ACC112 (cell line): ENCODE results near the gene SPNS1.
A peak's percentile ranks its signal among the peaks of the same experiment; 100 is the strongest.

Source experiments
- H2AFZ ChIP-seq: fragments of 200-600 bp; sonication (generic); one replicate; pipeline ENCODE4 v1.6.0; 2017; ENCODE audit warnings: antibody characterized with exemption, low read length; ENCODE audit not compliant: unreplicated experiment
- H3K27ac ChIP-seq: fragments of 200-600 bp; sonication (generic); 2 replicates; pipeline ENCODE4 v1.5.1; 2014; ENCODE audit warnings: low read depth, mild to moderate bottlenecking, antibody characterized with exemption, low read length, moderate library complexity
- H3K27me3 ChIP-seq: fragments of 200-600 bp; sonication (generic); 2 replicates; pipeline ENCODE4 v1.6.1; 2014; ENCODE audit warnings: mild to moderate bottlenecking, antibody characterized with exemption, low read length, moderate library complexity, mixed read lengths; ENCODE audit not compliant: insufficient read depth
- H3K36me3 ChIP-seq: fragments of 200-600 bp; sonication (generic); 2 replicates; pipeline ENCODE4 v1.6.1; 2016; ENCODE audit warnings: mild to moderate bottlenecking, antibody characterized with exemption, low read length, moderate library complexity, mixed read lengths; ENCODE audit not compliant: insufficient read depth
- H3K4me1 ChIP-seq: fragments of 200-600 bp; sonication (generic); one replicate; pipeline ENCODE4 v1.6.1; 2016; ENCODE audit warnings: low read length, mixed read lengths; ENCODE audit not compliant: insufficient read depth, unreplicated experiment, control insufficient read depth
- H3K4me3 ChIP-seq: fragments of 200-600 bp; sonication (generic); 2 replicates; pipeline ENCODE4 v1.5.1; 2014; ENCODE audit warnings: mild to moderate bottlenecking, low read depth, low read length
- H3K79me2 ChIP-seq: fragments of 200-600 bp; sonication (generic); one replicate; pipeline ENCODE4 v1.6.0; 2016; ENCODE audit warnings: low read length; ENCODE audit not compliant: control insufficient read depth, unreplicated experiment, insufficient read depth

SPNS1 gene

GRCh38 chr16:29029168-29029994 lies 54.8 kb downstream of the SPNS1 start:
- peak overlapping the region; percentile 52 for H2AFZ ChIP-seq

GRCh38 chr16:29030086-29030840 lies 55.7 kb downstream of the SPNS1 start:
- H3K36me3 ChIP-seq: no peaks in the 10 kb centered on the region
- H3K27ac ChIP-seq: peak overlapping the region; percentile 21; the same call in 1 of the 2 replicates
- no peaks in the 10 kb centered on the region for H3K79me2 ChIP-seq
- H2AFZ ChIP-seq: no peak overlapping the region
- peaks cover 15% of the 10 kb centered on the region for H3K4me1 ChIP-seq
- no peaks in the 10 kb centered on the region for H3K27me3 ChIP-seq
- H3K4me3 ChIP-seq: no peak overlapping the region

More at GRCh38 chr16:29029168-29029994, 54.8 kb downstream of the SPNS1 start:
- H3K27ac ChIP-seq: peak overlapping the region; percentile 77
- peaks cover 15% of the 10 kb centered on the region for H3K4me1 ChIP-seq
- H3K79me2 ChIP-seq: no peaks in the 10 kb centered on the region
- no peaks in the 10 kb centered on the region for H3K27me3 ChIP-seq
- no peaks in the 10 kb centered on the region for H3K36me3 ChIP-seq
- H3K4me3 ChIP-seq: no peak overlapping the region
